Gastrocnemius medialis (tissue), 4 donors: ENCODE results near the gene CCDC74A.

Experiments
- POLR2A ChIP-seq, 2 donors: fragments of 450-650 bp; IDR thresholded peaks; one replicate each; pipeline ENCODE4 v1.6.1; 2017; ENCODE audit warnings: antibody characterized with exemption in 2 of 2, mild to moderate bottlenecking in 2 of 2, moderate library complexity in 2 of 2
- TF ChIP-seq, protein P1 (sequence below), 5 experiments: fragments of 450-650 bp in 3 of 5; fragments of 200-600 bp in 2 of 5; sonication (generic) in 2 of 5; IDR thresholded peaks in 4 of 5; conservative IDR thresholded peaks in 1 of 5; 1 replicate in 4 of 5; 2 replicates in 1 of 5; pipeline ENCODE4 v1.5.1; 2016 to 2019; ENCODE audit warnings: antibody characterized with exemption in 5 of 5, mild to moderate bottlenecking in 3 of 5, moderate library complexity in 3 of 5

DNA sequence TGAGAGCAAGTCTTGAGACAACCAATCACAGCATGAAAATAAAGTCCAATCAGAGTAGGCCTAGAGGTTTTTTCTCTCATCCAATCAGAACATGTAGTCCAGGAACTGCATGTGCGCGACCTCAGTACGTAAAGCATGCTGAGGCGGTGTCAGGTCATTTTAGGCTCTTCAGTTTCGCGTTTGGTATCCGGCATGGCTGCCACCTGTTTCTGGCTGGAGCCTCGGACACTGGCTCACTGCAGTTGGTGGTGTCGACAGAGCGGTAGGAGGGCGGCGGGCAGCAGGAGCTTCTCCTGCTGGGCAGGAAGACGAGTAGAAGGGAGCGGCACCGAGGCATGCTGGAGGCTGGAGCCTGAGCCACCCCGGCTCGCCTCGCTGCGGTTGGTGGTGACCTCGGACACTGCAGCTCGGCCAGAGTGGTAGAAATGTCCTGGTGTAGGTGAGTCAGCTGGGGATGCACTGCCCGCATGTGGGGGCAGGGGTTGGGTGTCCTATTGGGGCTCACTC is 15.8 kb downstream of the CCDC74A start:
- TF ChIP-seq, protein P1, sequence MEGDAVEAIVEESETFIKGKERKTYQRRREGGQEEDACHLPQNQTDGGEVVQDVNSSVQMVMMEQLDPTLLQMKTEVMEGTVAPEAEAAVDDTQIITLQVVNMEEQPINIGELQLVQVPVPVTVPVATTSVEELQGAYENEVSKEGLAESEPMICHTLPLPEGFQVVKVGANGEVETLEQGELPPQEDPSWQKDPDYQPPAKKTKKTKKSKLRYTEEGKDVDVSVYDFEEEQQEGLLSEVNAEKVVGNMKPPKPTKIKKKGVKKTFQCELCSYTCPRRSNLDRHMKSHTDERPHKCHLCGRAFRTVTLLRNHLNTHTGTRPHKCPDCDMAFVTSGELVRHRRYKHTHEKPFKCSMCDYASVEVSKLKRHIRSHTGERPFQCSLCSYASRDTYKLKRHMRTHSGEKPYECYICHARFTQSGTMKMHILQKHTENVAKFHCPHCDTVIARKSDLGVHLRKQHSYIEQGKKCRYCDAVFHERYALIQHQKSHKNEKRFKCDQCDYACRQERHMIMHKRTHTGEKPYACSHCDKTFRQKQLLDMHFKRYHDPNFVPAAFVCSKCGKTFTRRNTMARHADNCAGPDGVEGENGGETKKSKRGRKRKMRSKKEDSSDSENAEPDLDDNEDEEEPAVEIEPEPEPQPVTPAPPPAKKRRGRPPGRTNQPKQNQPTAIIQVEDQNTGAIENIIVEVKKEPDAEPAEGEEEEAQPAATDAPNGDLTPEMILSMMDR (IDR thresholded peaks at IDR 0.05 in 4 of 5, conservative IDR thresholded peaks at IDR 0.05 in 1 of 5) = no peak
- no peak for TF ChIP-seq POLR2A (IDR thresholded peaks at IDR 0.05)
